H9 (cell line): ENCODE results near the gene LRRC8A. TPM values are rescaled to one million over a fixed set of nuclear protein-coding genes. Genes with fewer than 3 reads are reported as not detected.

Experiments
- DNase-seq: peaks from one replicate; pipeline ENCODE4 v3.0.0-alpha.2; 2017
- H2AFZ ChIP-seq: one replicate; pipeline ENCODE4 v1.6.1; 2013; ENCODE audit warnings: mild to moderate bottlenecking, low read length, control low read depth, moderate library complexity
- H2AK5ac ChIP-seq: 2 replicates; pipeline ENCODE4 v1.6.1; 2013; ENCODE audit warnings: low read length, control low read depth, mixed read lengths; ENCODE audit not compliant: insufficient read length
- H2BK120ac ChIP-seq: one replicate; pipeline ENCODE4 v1.6.1; 2013; ENCODE audit warnings: low read depth, mild to moderate bottlenecking, low read length, control low read depth, inconsistent platforms; ENCODE audit not compliant: poor library complexity, severe bottlenecking
- H2BK12ac ChIP-seq: 2 replicates; pipeline ENCODE4 v1.6.1; 2013; ENCODE audit warnings: low read length, control low read depth, mixed read lengths, low read depth; ENCODE audit not compliant: insufficient read length
- H2BK15ac ChIP-seq: 2 replicates; pipeline ENCODE4 v1.6.1; 2013; ENCODE audit warnings: low read depth, low read length, control low read depth
- H2BK20ac ChIP-seq: one replicate; pipeline ENCODE4 v1.6.1; 2013; ENCODE audit warnings: low read depth, mild to moderate bottlenecking, low read length, control low read depth, inconsistent platforms; ENCODE audit not compliant: poor library complexity, severe bottlenecking
- H2BK5ac ChIP-seq: 2 replicates; pipeline ENCODE4 v1.6.1; 2013; ENCODE audit warnings: low read length, control low read depth, mixed read lengths; ENCODE audit not compliant: insufficient read length
- H3K14ac ChIP-seq: 2 replicates; pipeline ENCODE4 v1.6.1; 2013; ENCODE audit warnings: low read length, control low read depth; ENCODE audit not compliant: insufficient read depth
- H3K18ac ChIP-seq: 2 replicates; pipeline ENCODE4 v1.6.1; 2013; ENCODE audit warnings: low read depth, mild to moderate bottlenecking, mixed read lengths, low read length, control low read depth; ENCODE audit not compliant: insufficient read length
- H3K23ac ChIP-seq: 2 replicates; pipeline ENCODE4 v1.6.1; 2013; ENCODE audit warnings: low read length, control low read depth, mixed read lengths, low read depth; ENCODE audit not compliant: insufficient read length
- H3K23me2 ChIP-seq: 2 replicates; pipeline ENCODE4 v1.6.1; 2013; ENCODE audit warnings: low read depth, mild to moderate bottlenecking, mixed read lengths, low read length, control low read depth; ENCODE audit not compliant: insufficient read length, poor library complexity, severe bottlenecking
- H3K27ac ChIP-seq: 2 replicates; pipeline ENCODE4 v1.5.1; 2013; ENCODE audit warnings: low read length, control low read depth, mixed read lengths, low read depth; ENCODE audit not compliant: insufficient read length
- H3K27me3 ChIP-seq: 2 replicates; pipeline ENCODE4 v1.6.1; 2013; ENCODE audit warnings: low read length, control low read depth, inconsistent platforms; ENCODE audit not compliant: insufficient read depth
- H3K4ac ChIP-seq: 2 replicates; pipeline ENCODE4 v1.6.1; 2013; ENCODE audit warnings: low read depth, mild to moderate bottlenecking, control low read depth, inconsistent platforms, low read length, moderate library complexity
- H3K4me1 ChIP-seq: 2 replicates; pipeline ENCODE4 v1.6.1; 2013; ENCODE audit warnings: low read length, control low read depth, inconsistent platforms; ENCODE audit not compliant: insufficient read depth
- H3K4me2 ChIP-seq: 2 replicates; pipeline ENCODE4 v1.6.1; 2013; ENCODE audit warnings: low read length, control low read depth, mixed read lengths; ENCODE audit not compliant: insufficient read length, insufficient read depth
- H3K56ac ChIP-seq: 2 replicates; pipeline ENCODE4 v1.6.1; 2013; ENCODE audit warnings: low read depth, mild to moderate bottlenecking, mixed read lengths, low read length, control low read depth; ENCODE audit not compliant: insufficient read length
- H3K79me1 ChIP-seq: 2 replicates; pipeline ENCODE4 v1.6.1; 2013; ENCODE audit warnings: low read depth, mild to moderate bottlenecking, moderate library complexity, low read length, control low read depth, inconsistent platforms; ENCODE audit not compliant: insufficient read depth, poor library complexity, severe bottlenecking
- H3K79me2 ChIP-seq: 2 replicates; pipeline ENCODE4 v1.6.1; 2013; ENCODE audit warnings: low read length, control low read depth, inconsistent platforms; ENCODE audit not compliant: insufficient read depth
- H3K9ac ChIP-seq: 2 replicates; pipeline ENCODE4 v1.6.1; 2013; ENCODE audit warnings: low read length, control low read depth, mixed read lengths; ENCODE audit not compliant: insufficient read length; ENCODE audit errors: extremely low read depth
- H3K9me3 ChIP-seq: one replicate; pipeline ENCODE4 v1.6.1; 2013; ENCODE audit warnings: low read depth, low read length, inconsistent platforms; ENCODE audit not compliant: control insufficient read depth
- H3T11ph ChIP-seq: one replicate; pipeline ENCODE4 v1.6.1; 2013; ENCODE audit warnings: mild to moderate bottlenecking, low read length, control low read depth, inconsistent platforms
- H4K20me1 ChIP-seq: one replicate; pipeline ENCODE4 v1.6.1; 2013; ENCODE audit not compliant: control insufficient read depth, insufficient read length, insufficient read depth
- H4K5ac ChIP-seq: 2 replicates; pipeline ENCODE4 v1.6.1; 2013; ENCODE audit warnings: low read depth, mild to moderate bottlenecking, mixed read lengths, low read length, control low read depth; ENCODE audit not compliant: insufficient read length
- H4K8ac ChIP-seq: replicated peaks from 2 replicates; pipeline ENCODE4 v1.6.1; 2013; ENCODE audit warnings: low read length, control low read depth, mixed read lengths, low read depth; ENCODE audit not compliant: insufficient read length
- H4K91ac ChIP-seq: 2 replicates; pipeline ENCODE4 v1.6.1; 2013; ENCODE audit warnings: low read depth, mild to moderate bottlenecking, moderate library complexity, mixed read lengths, low read length, control low read depth; ENCODE audit not compliant: insufficient read length
- H3K27ac Mint-ChIP-seq, 3 experiments: 2 replicates in 2 of 3; 3 replicates in 1 of 3; pipeline ENCODE4 v1.8.0; 2020 to 2021; ENCODE audit warnings: mixed read lengths in 3 of 3, mild to moderate bottlenecking in 1 of 3, moderate library complexity in 1 of 3
- H3K27me3 Mint-ChIP-seq: 2 replicates; pipeline ENCODE4 v1.8.0; 2021; ENCODE audit warnings: low read depth, mild to moderate bottlenecking, moderate library complexity, mixed read lengths
- H3K36me3 Mint-ChIP-seq, 3 experiments: 2 replicates in 2 of 3; 3 replicates in 1 of 3; pipeline ENCODE4 v1.8.0; 2020 to 2021; ENCODE audit warnings: low read depth in 3 of 3, mixed read lengths in 3 of 3; ENCODE audit not compliant: insufficient read depth in 1 of 3
- H3K4me1 Mint-ChIP-seq, 2 experiments: 2 replicates each; pipeline ENCODE4 v1.8.0; 2020; ENCODE audit warnings: mixed read lengths in 2 of 2
- H3K4me3 Mint-ChIP-seq, 2 experiments: 2 replicates in 1 of 2; 3 replicates in 1 of 2; pipeline ENCODE4 v1.8.0; 2020 to 2021; ENCODE audit warnings: mild to moderate bottlenecking in 2 of 2, mixed read lengths in 2 of 2, moderate library complexity in 1 of 2
- H3K9me3 Mint-ChIP-seq, 2 experiments: 2 replicates in 1 of 2; 3 replicates in 1 of 2; pipeline ENCODE4 v1.8.0; 2020; ENCODE audit warnings: mild to moderate bottlenecking in 2 of 2, mixed read lengths in 2 of 2, moderate library complexity in 1 of 2
- CTCF ChIP-seq: fragments of 200-600 bp; sonication (generic); conservative IDR thresholded peaks from 3 replicates; pipeline ENCODE4 v1.8.0; 2021; ENCODE audit warnings: antibody characterized with exemption, mild to moderate bottlenecking
- WGBS: extraction: QIAGEN DNeasy Blood & Tissue Kit; methylation state at CpG from one replicate; pipeline ENCODE4 v1.1.7; 2013; ENCODE audit warnings: missing lambda C conversion rate, low lambda C conversion rate, mixed read lengths; ENCODE audit not compliant: insufficient read length; ENCODE audit errors: extremely low coverage; 5-methylcytosine and 5-hydroxymethylcytosine counted together
- total RNA-seq: library from RNA; stranded (reverse); gene quantifications from 2 replicates; pipeline ENCODE4 v1.2.1, GENCODE V29; 2021

Gene LRRC8A
- total RNA-seq, 1 experiment from 2014 or later = 76.0 TPM

DNA sequence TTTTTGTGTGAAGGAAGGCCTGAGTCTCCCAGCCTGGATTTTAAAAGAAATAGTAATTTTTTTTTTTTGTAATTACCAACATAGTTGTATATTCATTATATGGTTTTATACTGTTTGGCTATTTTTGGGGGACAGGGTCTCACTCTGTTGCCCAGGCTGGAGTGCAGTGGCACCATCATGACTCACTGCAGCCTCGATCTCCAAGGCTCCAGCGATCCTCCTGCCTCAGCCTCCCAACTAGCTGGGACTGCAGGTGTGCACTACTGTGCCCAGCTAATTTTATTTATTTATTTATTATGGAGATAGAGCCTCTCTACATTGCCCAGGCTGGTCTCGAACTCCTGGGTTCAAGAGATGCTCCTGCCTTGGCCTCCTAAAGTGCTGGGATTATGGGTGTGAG lies 5.1 kb downstream of the LRRC8A start:
- no peak overlapping the region for H3K4ac ChIP-seq
- H3K9ac ChIP-seq = no peak overlapping the region
- WGBS = no CpG with 5 or more reads among the region's 3 CpGs
- no peaks in the 10 kb centered on the region for H4K20me1 ChIP-seq
- H3K14ac ChIP-seq = no peak overlapping the region
- no peak for DNase-seq
- H3K27me3 ChIP-seq = no peaks in the 10 kb centered on the region
- no peak overlapping the region for H3T11ph ChIP-seq
- no peak overlapping the region for H2AFZ ChIP-seq
- H3K23me2 ChIP-seq = peaks cover 9% of the 10 kb centered on the region
- H3K56ac ChIP-seq = no peak overlapping the region
- H2BK5ac ChIP-seq = no peak overlapping the region
- no peak overlapping the region for H4K8ac ChIP-seq
- H2BK12ac ChIP-seq = no peak overlapping the region
- no peak overlapping the region for H4K91ac ChIP-seq
- H3K79me1 ChIP-seq = peaks cover 4% of the 10 kb centered on the region
- no peak overlapping the region for H3K4me2 ChIP-seq
- H3K27ac Mint-ChIP-seq = peak overlapping the region in 1 of 3 experiments; percentile 94; a peak in 1 of 7 replicates
- no peak overlapping the region for H3K4me3 Mint-ChIP-seq
- no peak for TF ChIP-seq CTCF
- no peak overlapping the region for H2BK15ac ChIP-seq
- H3K79me2 ChIP-seq = peaks cover 42% of the 10 kb centered on the region; the same call in 1 of the 2 replicates
- no peaks in the 10 kb centered on the region for H3K9me3 Mint-ChIP-seq
- peaks cover 37 to 39% of the 10 kb centered on the region in 2 experiments for H3K4me1 Mint-ChIP-seq
- no peak overlapping the region for H3K18ac ChIP-seq
- peaks cover 35 to 63% (median 38%) of the 10 kb centered on the region in 3 experiments for H3K36me3 Mint-ChIP-seq
- no peaks in the 10 kb centered on the region for H3K9me3 ChIP-seq
- H2BK120ac ChIP-seq = no peak overlapping the region
- peaks cover 12% of the 10 kb centered on the region; the same call in 1 of the 2 replicates for H3K4me1 ChIP-seq
- no peak overlapping the region for H3K27ac ChIP-seq
- H4K5ac ChIP-seq = no peak overlapping the region
- H2BK20ac ChIP-seq = no peak overlapping the region
- no peak overlapping the region for H2AK5ac ChIP-seq
- H3K27me3 Mint-ChIP-seq = peaks cover 2% of the 10 kb centered on the region; the same call in 1 of the 2 replicates
- H3K23ac ChIP-seq = no peak overlapping the region
